Transverse colon (tissue), 4 donors: ENCODE results near the gene AVEN. TPM values are rescaled to one million over a fixed set of nuclear protein-coding genes. Genes with fewer than 3 reads are reported as not detected.

Experiments
- DNase-seq: peaks from one replicate; pipeline ENCODE4 v3.0.0-alpha.2; 2019
- H3K27ac ChIP-seq, 4 donors: fragments of 200-600 bp; sonication (generic); 2 replicates each; pipeline ENCODE4 v1.5.1; 2016 to 2018; ENCODE audit warnings: inconsistent platforms in 4 of 4
- H3K27me3 ChIP-seq: fragments of 200-600 bp; sonication (generic); 2 replicates; pipeline ENCODE4 v1.5.1; 2017; ENCODE audit warnings: inconsistent platforms
- H3K36me3 ChIP-seq, 4 donors: fragments of 200-600 bp; sonication (generic); 2 replicates each; pipeline ENCODE4 v1.5.1; 2017 to 2019; ENCODE audit warnings: inconsistent platforms in 4 of 4
- H3K4me1 ChIP-seq, 4 donors: fragments of 200-600 bp; sonication (generic); 2 replicates each; pipeline ENCODE4 v1.5.1; 2017 to 2020; ENCODE audit warnings: inconsistent platforms in 4 of 4
- H3K4me3 ChIP-seq, 4 donors: fragments of 200-600 bp; sonication (generic); 1 replicate in 1 of 4; 2 replicates in 3 of 4; pipeline versions ENCODE4 v1.5.1 to v1.6.1; 2017 to 2019; ENCODE audit warnings: inconsistent platforms in 4 of 4
- H3K9me3 ChIP-seq, 2 donors: fragments of 200-600 bp; sonication (generic); 2 replicates each; pipeline ENCODE4 v1.5.1; 2017 to 2019; ENCODE audit warnings: inconsistent platforms in 2 of 2
- EP300 ChIP-seq: sonication (generic); formaldehyde crosslinking; IDR thresholded peaks from one replicate; pipeline ENCODE4 v1.6.1; 2017; ENCODE audit warnings: antibody characterized with exemption, low read depth
- POLR2A ChIP-seq: fragments of 450-650 bp; IDR thresholded peaks from one replicate; pipeline ENCODE4 v1.6.1; 2016; ENCODE audit warnings: antibody characterized with exemption, mild to moderate bottlenecking, moderate library complexity
- POLR2AphosphoS5 ChIP-seq, 3 donors: sonication (generic); formaldehyde crosslinking; IDR thresholded peaks; one replicate each; pipeline ENCODE4 v1.6.1; 2016; ENCODE audit warnings: antibody characterized with exemption in 3 of 3
- WGBS, 2 donors: methylation state at CpG; one replicate each; pipeline ENCODE4 v1.1.5; 2018; ENCODE audit warnings: low coverage in 1 of 2; 5-methylcytosine and 5-hydroxymethylcytosine counted together
- in situ Hi-C, 4 donors: fragments of 200-750 bp; cut with MboI; loops; one replicate each; pipeline versions ENCODE4 v1.15.0 to v1.15.1; 2017; ENCODE audit warnings: low sequenced_read_pairs in 3 of 4, low pct_ligation_motif_present in 1 of 4, low pct_unique_long_range_greater_than_20kb in 1 of 4
- intact Hi-C: fragments of 100-400 bp; cut with DNase I; formaldehyde crosslinking; loops from one replicate; pipeline ENCODE4 v1.15.1; 2023; ENCODE audit warnings: low total_unique reads
- total RNA-seq, 4 donors: library from RNA; depleted of rRNA; stranded (reverse); fragments of >200 nt; gene quantifications; one replicate each; pipeline ENCODE4 v1.1.0, GENCODE V29; 2016
- TF ChIP-seq, protein P1 (sequence below), 5 experiments: fragments of 200-600 bp in 3 of 5; fragments of 450-650 bp in 2 of 5; sonication (generic) in 3 of 5; IDR thresholded peaks; 1 replicate in 2 of 5; 2 replicates in 3 of 5; pipeline ENCODE4 v1.5.1; 2016 to 2017; ENCODE audit warnings: antibody characterized with exemption in 5 of 5, inconsistent platforms in 3 of 5, mild to moderate bottlenecking in 2 of 5, moderate library complexity in 1 of 5

The AVEN gene
- total RNA-seq, 4 donors from 2014 or later = 4.9 to 21.3 (median 7.6) TPM

DNA sequence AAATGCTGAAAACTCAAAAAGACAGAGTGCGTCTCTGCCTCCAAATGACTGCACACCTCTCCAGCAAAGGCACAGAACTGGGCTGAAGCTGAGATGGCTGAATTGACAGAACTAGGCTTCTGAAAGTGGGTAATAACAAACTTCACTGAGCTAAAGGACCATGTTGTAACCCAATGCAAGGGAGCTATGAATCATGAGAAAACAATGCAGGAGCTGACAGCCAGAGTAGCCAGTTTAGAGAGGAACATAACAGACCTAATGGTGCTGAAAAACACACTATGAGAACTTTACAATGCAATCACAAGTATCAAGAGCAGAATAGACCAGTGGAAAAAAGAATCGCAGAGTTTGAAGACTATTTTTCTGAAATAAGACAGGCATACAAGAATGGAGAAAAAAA lies 10.1 kb upstream of the AVEN start:
- H3K4me1 ChIP-seq = no peaks in the 10 kb centered on the region
- no peak for TF ChIP-seq POLR2A
- in situ Hi-C loops (no loop called here), intact Hi-C loops (no loop called here)
- WGBS, 2 donors = 96 to 100% methylated on average over 2 of the region's 2 CpGs
- H3K36me3 ChIP-seq = no peaks in the 10 kb centered on the region
- DNase-seq = no peak
- H3K27ac ChIP-seq = no peak overlapping the region
- peaks cover 11 to 13% of the 10 kb centered on the region in 2 donors for H3K9me3 ChIP-seq
- no peak overlapping the region for H3K4me3 ChIP-seq
- H3K27me3 ChIP-seq = no peaks in the 10 kb centered on the region

DNA sequence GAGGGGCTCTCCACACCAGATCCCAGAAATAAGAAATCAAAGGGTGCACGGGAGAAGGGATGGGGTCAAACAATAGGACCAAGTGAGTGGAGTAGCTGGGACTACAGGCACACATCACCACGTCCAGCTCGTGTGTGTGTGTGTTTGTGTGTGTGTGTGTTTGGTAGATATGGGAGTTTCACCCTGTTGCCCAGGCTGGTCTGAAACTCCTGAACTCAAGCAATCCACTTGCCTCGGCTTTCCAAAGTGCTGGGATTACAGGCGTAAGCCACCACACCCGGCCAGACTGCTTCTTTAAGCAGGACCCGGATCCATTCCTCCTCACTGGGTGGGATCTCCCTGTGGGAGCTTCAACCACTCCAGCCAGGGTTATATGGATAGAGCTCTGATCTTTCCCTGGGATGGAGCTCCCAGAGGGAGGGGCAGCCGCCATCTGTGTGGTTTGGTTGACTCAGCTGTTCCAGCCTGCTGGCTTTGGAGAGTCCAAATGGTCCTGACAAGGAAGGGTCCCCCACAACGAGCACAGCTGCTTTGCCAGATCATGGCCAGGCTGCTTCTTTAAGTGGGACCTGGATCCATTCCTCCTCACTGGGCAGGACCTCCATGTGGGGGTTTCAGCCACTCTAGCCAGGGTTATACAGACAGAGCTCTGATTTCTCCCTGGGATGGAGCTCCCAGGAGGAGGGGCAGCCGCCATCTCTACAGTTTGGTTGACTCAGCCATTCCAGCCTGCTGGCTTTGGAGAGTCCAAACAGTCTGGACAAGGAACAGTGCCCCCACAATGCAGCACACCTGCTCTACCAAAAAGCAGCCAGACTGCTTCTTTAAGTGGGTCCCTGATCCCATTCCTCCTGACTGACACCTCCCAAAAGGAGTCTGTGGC lies 9.1 kb upstream of the AVEN start:
- Histone ChIP-seq H3K4me3 (no peak overlapping the region), H3K9me3 (peaks cover 11 to 13% of the 10 kb centered on the region in 2 donors), H3K27ac (no peak overlapping the region), H3K27me3 (no peaks in the 10 kb centered on the region), H3K36me3 (no peaks in the 10 kb centered on the region), H3K4me1 (no peaks in the 10 kb centered on the region)
- intact Hi-C loops = no loop called here
- no peak for DNase-seq
- in situ Hi-C loops = no loop called here
- TF ChIP-seq POLR2A = no peak
- 80% methylated on average over 10 of the region's 10 CpGs; no CpG with 5 or more reads in 1 of the 2 donors for WGBS, 2 donors

DNA sequence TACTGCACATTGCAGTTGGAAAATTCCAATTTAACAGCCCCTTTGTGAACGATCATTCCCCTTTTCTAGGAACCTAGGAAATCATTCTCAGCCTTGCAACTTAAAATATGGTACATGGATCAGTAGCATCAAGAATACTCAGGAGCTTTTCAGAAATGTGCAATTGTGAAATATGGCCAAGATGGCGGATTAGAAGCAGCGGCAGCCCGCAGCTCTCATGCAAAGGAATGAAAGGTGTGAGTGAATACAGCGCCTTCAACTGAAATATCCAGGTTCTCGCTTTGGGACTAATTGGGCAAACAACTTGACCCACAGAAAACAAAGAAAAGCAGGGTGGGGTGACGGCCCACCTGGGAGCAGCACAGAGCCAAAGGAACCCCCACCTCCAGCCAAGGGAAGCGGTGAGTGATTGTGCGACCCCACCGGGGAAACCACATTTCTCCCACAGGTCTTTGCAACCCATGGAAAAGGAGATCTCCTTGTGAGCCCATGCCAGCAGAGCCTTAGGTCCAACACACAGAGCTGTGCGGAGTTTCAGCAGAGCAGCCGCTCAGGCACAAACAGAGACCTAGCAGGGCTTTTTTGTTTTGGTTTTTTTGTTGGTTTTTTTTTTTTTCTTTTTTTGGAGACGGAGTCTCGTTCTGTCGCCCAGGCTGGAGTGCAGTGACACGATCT lies 7.6 kb upstream of the AVEN start:
- H3K9me3 ChIP-seq = peaks cover 11 to 13% of the 10 kb centered on the region in 2 donors
- no peak for DNase-seq
- H3K4me3 ChIP-seq = no peak overlapping the region
- no peak overlapping the region for H3K27ac ChIP-seq
- H3K36me3 ChIP-seq = no peaks in the 10 kb centered on the region
- intact Hi-C loops = no loop called here
- no peaks in the 10 kb centered on the region for H3K4me1 ChIP-seq
- WGBS, 2 donors = 79 to 91% methylated on average over 3 to 16 of the region's 16 CpGs
- no peak for TF ChIP-seq POLR2A
- no peak for TF ChIP-seq POLR2AphosphoS5 (IDR thresholded peaks at IDR 0.05)
- TF ChIP-seq, protein P1, sequence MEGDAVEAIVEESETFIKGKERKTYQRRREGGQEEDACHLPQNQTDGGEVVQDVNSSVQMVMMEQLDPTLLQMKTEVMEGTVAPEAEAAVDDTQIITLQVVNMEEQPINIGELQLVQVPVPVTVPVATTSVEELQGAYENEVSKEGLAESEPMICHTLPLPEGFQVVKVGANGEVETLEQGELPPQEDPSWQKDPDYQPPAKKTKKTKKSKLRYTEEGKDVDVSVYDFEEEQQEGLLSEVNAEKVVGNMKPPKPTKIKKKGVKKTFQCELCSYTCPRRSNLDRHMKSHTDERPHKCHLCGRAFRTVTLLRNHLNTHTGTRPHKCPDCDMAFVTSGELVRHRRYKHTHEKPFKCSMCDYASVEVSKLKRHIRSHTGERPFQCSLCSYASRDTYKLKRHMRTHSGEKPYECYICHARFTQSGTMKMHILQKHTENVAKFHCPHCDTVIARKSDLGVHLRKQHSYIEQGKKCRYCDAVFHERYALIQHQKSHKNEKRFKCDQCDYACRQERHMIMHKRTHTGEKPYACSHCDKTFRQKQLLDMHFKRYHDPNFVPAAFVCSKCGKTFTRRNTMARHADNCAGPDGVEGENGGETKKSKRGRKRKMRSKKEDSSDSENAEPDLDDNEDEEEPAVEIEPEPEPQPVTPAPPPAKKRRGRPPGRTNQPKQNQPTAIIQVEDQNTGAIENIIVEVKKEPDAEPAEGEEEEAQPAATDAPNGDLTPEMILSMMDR (IDR thresholded peaks at IDR 0.05) = no peak
- TF ChIP-seq EP300 = no peak
- in situ Hi-C loops = no loop called here
- no peaks in the 10 kb centered on the region for H3K27me3 ChIP-seq

DNA sequence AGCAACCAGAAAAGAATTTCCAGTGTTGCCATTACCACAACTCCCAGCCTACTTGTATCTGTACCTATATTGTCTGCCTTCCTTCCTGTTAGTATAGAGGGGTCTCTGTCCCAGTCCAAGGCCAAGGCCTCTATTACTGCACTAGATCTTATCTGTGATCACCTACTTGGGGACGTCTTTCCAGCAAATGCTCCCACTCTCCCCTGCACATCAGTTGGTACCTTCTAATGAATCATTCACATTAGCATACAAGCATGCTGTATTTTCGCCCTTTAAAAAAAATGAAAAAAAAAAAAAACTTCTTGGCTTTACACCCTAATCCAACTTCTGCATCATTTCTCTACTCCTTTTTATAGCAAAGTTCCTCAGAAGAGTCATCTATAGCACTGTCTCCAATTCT lies 4.8 kb upstream of the AVEN start:
- H3K4me3 ChIP-seq = no peak overlapping the region
- H3K9me3 ChIP-seq = no peaks in the 10 kb centered on the region
- no peak overlapping the region for H3K27ac ChIP-seq
- peaks cover 6 to 12% (median 8%) of the 10 kb centered on the region in 4 donors for H3K4me1 ChIP-seq
- no peak for DNase-seq
- H3K36me3 ChIP-seq = no peaks in the 10 kb centered on the region
- no peaks in the 10 kb centered on the region for H3K27me3 ChIP-seq
- 71 to 93% methylated on average over 2 of the region's 2 CpGs for WGBS, 2 donors
- intact Hi-C loops = no loop called here
- TF ChIP-seq, protein P1 (IDR thresholded peaks at IDR 0.05) = no peak
- TF ChIP-seq POLR2A (no peak), POLR2AphosphoS5 (IDR thresholded peaks at IDR 0.05) (no peak), EP300 (no peak)
- in situ Hi-C loops = no loop called here

- no peaks in the 10 kb centered on the region for H3K27me3 ChIP-seq
- no peaks in the 10 kb centered on the region for H3K9me3 ChIP-seq
- H3K4me1 ChIP-seq = peaks cover 6 to 12% (median 8%) of the 10 kb centered on the region in 4 donors
- TF ChIP-seq POLR2AphosphoS5 (IDR thresholded peaks at IDR 0.05) (no peak), EP300 (no peak), POLR2A (no peak)
- TF ChIP-seq, protein P1 (IDR thresholded peaks at IDR 0.05) = no peak
- no peak overlapping the region for H3K27ac ChIP-seq
- no peak for DNase-seq
- H3K36me3 ChIP-seq = no peaks in the 10 kb centered on the region
- intact Hi-C loops = no loop called here
- 61 to 67% methylated on average over 1 of the region's 1 CpG for WGBS, 2 donors
- in situ Hi-C loops = no loop called here
- H3K4me3 ChIP-seq = no peak overlapping the region
These were observed 4.4 kb upstream of the AVEN start for GRCh38 chr15:34043391-34043790.
